ENCODE measurements around the gene FBXL17. TPM values are rescaled to one million over a fixed set of nuclear protein-coding genes. Genes with fewer than 3 reads are reported as not detected.

Gene FBXL17
- total and polyA plus RNA-seq, 2 of the 13 experiments (the other 11 are each of a cell fraction or from before 2014, with no cell fraction given) = 3.0 to 7.9 TPM

GRCh38 chr5:107959573-107960279 is 422.2 kb downstream of the FBXL17 start (continued):
- no peak for TF ChIP-seq CBX1 (IDR thresholded peaks at IDR 0.05; ENCODE audit: low read depth)

DNA sequence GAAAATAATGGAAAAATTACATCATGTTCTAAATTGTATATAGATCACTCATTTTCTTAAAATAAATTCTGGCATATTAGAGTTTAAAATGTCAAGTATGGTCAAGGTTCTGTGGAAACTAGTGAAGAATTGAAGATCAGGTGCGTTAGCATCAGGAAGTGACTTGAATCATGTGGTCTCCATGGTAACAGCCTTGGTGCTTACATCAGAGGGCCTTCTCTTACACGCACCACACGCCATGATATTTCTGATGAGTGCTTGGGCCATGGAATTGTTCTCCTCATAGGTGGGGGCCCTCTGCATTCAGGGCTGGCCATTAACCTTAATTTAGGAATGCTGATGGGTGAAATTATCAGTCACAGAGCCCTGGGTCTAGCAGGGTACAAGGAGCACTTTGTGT is 423.0 kb downstream of the FBXL17 start:
- POLR2A ChIA-PET = no interaction called here
- in situ Hi-C loops (cut with HindIII; ENCODE audit: extremely low pct_ligation_motif_present, low pct_unique_long_range_greater_than_20kb) = no loop called here

More for the DNA sequence above, 423.0 kb downstream of the FBXL17 start:
- DNase-seq (ENCODE audit: low spot score) (no peak), ATAC-seq (no peak), FAIRE-seq (no peak)
- no TSS peak for BruUV-seq (replicated peaks)
- H3K4me1 ChIP-seq (ENCODE audit: insufficient read depth, low read length) = no peaks in the 10 kb centered on the region
- H2AFZ ChIP-seq (ENCODE audit: low read length) = no peak overlapping the region
- 94% methylated on average over 3 of the region's 3 CpGs for WGBS (ENCODE audit: low lambda C conversion rate)
- H4K20me1 ChIP-seq (ENCODE audit: insufficient read depth, low read length) = no peaks in the 10 kb centered on the region
- H3K4me3 ChIP-seq (replicated peaks in 1 of 3; ENCODE audit: insufficient read depth in 1 of 3, low read depth in 2 of 3, low read length in 3 of 3) = no peak overlapping the region
- H3K4me2 ChIP-seq (ENCODE audit: low read depth, low read length) = no peak overlapping the region
- intact Hi-C loops (cut with micrococcal nuclease; ENCODE audit: unreplicated experiment) = no loop called here
- TF ChIP-seq, protein P1, sequence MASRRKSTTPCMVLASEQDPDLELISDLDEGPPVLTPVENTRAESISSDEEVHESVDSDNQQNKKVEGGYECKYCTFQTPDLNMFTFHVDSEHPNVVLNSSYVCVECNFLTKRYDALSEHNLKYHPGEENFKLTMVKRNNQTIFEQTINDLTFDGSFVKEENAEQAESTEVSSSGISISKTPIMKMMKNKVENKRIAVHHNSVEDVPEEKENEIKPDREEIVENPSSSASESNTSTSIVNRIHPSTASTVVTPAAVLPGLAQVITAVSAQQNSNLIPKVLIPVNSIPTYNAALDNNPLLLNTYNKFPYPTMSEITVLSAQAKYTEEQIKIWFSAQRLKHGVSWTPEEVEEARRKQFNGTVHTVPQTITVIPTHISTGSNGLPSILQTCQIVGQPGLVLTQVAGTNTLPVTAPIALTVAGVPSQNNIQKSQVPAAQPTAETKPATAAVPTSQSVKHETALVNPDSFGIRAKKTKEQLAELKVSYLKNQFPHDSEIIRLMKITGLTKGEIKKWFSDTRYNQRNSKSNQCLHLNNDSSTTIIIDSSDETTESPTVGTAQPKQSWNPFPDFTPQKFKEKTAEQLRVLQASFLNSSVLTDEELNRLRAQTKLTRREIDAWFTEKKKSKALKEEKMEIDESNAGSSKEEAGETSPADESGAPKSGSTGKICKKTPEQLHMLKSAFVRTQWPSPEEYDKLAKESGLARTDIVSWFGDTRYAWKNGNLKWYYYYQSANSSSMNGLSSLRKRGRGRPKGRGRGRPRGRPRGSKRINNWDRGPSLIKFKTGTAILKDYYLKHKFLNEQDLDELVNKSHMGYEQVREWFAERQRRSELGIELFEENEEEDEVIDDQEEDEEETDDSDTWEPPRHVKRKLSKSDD (CRISPR knock-in tag; IDR thresholded peaks at IDR 0.05; ENCODE audit: low read depth) = no peak
- TF ChIP-seq ZNF580 (CRISPR knock-in tag; IDR thresholded peaks at IDR 0.05; ENCODE audit: borderline replicate concordance, low read depth) = no peak
- no peak for TF ChIP-seq ELF4 (CRISPR knock-in tag; IDR thresholded peaks at IDR 0.05; ENCODE audit: borderline replicate concordance)
- no peak for TF ChIP-seq MLXIP (CRISPR knock-in tag; IDR thresholded peaks at IDR 0.05; ENCODE audit: borderline replicate concordance)
- no peak overlapping the region for H3K9ac ChIP-seq (ENCODE audit: insufficient read depth, low read depth, low read length)
- H3K79me2 ChIP-seq (ENCODE audit: insufficient read depth, low read length) = no peaks in the 10 kb centered on the region
- CTCF ChIA-PET (ENCODE audit: low intra/inter-chr PET ratio, low total read pairs) = no interaction called here
- H3K27ac ChIP-seq (ENCODE audit: extremely low read length, insufficient read depth, low read length) = no peak overlapping the region
- H3K36me3 ChIP-seq (replicated peaks in 1 of 2; ENCODE audit: control insufficient read depth in 1 of 2, insufficient read depth in 2 of 2, low read length in 2 of 2) = no peaks in the 10 kb centered on the region
- H3K9me3 ChIP-seq (ENCODE audit: low read length) = no peaks in the 10 kb centered on the region
- no peaks in the 10 kb centered on the region for H3K27me3 ChIP-seq (ENCODE audit: control insufficient read depth in 1 of 2, insufficient read depth in 2 of 2, low read length in 2 of 2)
